HFF-Myc (cell line): ENCODE data around the gene CLDN2.

ENCODE experiments used
- DNase-seq: peaks from one replicate; pipeline ENCODE4 v3.0.0-alpha.2; 2011; ENCODE audit warnings: low read depth; ENCODE audit errors: extremely low read depth
- H3K4me3 ChIP-seq: replicated peaks from 2 replicates; pipeline ENCODE4 v1.5.1; 2011; ENCODE audit warnings: low read depth, mild to moderate bottlenecking, control low read depth, low read length
- TF ChIP-seq, protein P1 (sequence below): IDR thresholded peaks from 2 replicates; pipeline ENCODE4 v1.5.1; 2012; ENCODE audit warnings: mild to moderate bottlenecking, low read depth, low read length, control low read depth; ENCODE audit errors: missing control alignments

Gene CLDN2

DNA sequence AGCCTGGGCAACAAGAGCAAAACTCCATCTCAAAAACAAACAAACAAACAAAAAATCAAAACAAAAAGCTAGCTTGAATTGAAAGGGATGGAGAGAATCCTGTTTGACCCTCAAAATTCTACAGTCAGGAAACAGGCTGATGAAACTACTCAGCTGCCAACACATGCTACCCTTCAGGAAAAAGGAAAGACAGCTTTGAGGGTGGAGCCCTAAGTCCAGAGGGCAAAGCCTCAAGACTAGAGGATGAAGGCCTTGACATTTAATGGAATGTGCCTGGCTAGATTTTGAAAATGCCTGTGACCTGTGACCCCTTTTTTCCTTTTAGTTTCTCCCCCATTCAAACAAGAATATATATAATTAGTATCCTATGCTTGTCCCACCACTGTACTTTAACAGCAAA lies 52.7 kb downstream of the CLDN2 start:
- TF ChIP-seq, protein P1, sequence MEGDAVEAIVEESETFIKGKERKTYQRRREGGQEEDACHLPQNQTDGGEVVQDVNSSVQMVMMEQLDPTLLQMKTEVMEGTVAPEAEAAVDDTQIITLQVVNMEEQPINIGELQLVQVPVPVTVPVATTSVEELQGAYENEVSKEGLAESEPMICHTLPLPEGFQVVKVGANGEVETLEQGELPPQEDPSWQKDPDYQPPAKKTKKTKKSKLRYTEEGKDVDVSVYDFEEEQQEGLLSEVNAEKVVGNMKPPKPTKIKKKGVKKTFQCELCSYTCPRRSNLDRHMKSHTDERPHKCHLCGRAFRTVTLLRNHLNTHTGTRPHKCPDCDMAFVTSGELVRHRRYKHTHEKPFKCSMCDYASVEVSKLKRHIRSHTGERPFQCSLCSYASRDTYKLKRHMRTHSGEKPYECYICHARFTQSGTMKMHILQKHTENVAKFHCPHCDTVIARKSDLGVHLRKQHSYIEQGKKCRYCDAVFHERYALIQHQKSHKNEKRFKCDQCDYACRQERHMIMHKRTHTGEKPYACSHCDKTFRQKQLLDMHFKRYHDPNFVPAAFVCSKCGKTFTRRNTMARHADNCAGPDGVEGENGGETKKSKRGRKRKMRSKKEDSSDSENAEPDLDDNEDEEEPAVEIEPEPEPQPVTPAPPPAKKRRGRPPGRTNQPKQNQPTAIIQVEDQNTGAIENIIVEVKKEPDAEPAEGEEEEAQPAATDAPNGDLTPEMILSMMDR = no peak
- H3K4me3 ChIP-seq = no peak overlapping the region
- DNase-seq = no peak

- no peak for DNase-seq
- TF ChIP-seq, protein P1 = no peak
- no peak overlapping the region for H3K4me3 ChIP-seq
Measured at GRCh38 chrX:106973433-106974149, 53.4 kb downstream of the CLDN2 start.

- H3K4me3 ChIP-seq = no peak overlapping the region
- DNase-seq = no peak
- TF ChIP-seq, protein P1 = no peak
Measured at GRCh38 chrX:106976416-106976815, 56.2 kb downstream of the CLDN2 start.
